Gastrocnemius medialis (tissue), 4 donors: Measurements from ENCODE around the gene CMTM1.

Experiments
- CTCF ChIP-seq, 5 experiments: fragments of 450-650 bp in 3 of 5; fragments of 200-600 bp in 2 of 5; sonication (generic) in 2 of 5; IDR thresholded peaks in 4 of 5; conservative IDR thresholded peaks in 1 of 5; 1 replicate in 4 of 5; 2 replicates in 1 of 5; pipeline ENCODE4 v1.5.1; 2016 to 2019; ENCODE audit warnings: antibody characterized with exemption in 5 of 5, mild to moderate bottlenecking in 3 of 5, moderate library complexity in 3 of 5
- POLR2A ChIP-seq, 2 donors: fragments of 450-650 bp; IDR thresholded peaks; one replicate each; pipeline ENCODE4 v1.6.1; 2017; ENCODE audit warnings: antibody characterized with exemption in 2 of 2, mild to moderate bottlenecking in 2 of 2, moderate library complexity in 2 of 2

- TF ChIP-seq CTCF (IDR thresholded peaks at IDR 0.05 in 4 of 5, conservative IDR thresholded peaks at IDR 0.05 in 1 of 5) (no peak), POLR2A (IDR thresholded peaks at IDR 0.05) (no peak)
These were observed 7.8 kb downstream of the CMTM1 start for GRCh38 chr16:66574081-66574480.
